ENCODE results near the gene MGAT4D.
"Not testable (repeated sequence)": the region's sequence is repeated elsewhere in the genome, so short reads cannot be mapped to it uniquely, and the experiment has no call there.

Gene MGAT4D

DNA sequence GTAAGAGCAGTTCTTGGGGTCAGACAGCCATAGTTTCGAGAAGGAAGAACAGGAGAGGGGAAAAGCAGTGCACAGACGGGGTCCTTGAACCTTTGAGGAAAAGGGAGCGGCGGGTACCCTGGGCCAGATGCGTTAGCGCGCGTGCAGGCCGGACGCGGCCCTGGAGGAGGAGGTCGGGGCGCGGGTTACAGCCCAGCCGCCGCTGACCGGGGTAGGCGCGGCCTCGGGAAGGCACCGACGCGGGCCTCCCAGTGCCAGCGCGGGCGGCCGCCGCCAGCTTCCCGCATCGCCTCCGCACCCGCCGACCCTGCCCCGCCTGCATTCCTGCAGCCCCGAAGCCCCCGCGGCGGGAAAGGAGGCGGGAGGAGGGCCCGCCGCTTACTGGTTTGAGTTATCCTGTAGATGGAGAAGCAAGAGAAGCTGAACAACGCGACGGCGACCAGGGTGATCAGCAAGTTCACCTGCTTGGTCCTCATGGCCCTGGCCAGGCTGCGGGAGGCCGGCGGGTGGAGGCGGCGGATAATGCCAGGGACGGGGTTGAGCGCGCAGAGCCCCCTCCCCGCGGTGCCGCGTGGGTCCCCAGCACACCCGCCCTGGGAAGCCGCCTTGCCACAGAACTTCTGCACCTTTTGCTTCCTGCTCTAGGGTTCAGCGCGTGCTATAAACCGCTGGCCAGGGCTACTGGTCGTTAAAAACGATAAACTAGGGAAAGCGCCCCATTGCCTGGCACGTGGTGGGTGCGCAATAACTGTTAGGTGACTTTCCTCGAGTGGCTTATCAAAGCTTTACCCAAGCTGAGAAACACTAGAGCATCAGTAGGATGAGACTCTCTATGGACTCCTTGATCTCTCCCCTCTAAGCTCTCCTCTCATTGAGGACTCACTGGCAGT lies at the start of gene MGAT4D:
MGAT4D (minus strand) TSS at position 547 of the 890 bp plus-strand sequence; CDS start at position 476, 71 bp downstream.
- DNase-seq (ENCODE audit: low read depth) = no peak

DNA sequence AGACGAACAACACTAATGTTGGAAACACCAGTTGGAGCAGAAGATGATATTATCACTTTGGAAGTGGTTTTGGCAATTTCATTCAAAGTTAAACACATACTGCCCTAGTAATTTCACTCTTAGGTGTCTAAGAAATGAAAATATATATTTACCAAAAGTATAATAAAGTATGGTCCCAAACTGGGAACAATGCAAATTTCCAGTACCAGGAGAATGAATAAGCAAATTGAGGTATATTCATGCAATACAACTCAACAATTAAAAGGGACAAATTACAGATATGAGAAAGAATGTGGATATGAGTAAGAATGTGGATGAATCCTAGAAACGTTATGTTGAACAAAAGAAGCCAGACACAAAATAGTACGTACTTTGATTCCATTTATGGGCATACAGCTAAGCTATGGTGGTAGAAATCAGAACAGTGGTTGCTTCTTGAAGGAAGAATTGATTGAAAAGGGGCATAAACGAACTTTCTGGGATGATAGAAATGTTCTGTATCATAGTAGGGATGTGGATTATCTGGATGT lies 35.9 kb upstream of the MGAT4D start:
- no peak for DNase-seq (ENCODE audit: low read depth)

DNA sequence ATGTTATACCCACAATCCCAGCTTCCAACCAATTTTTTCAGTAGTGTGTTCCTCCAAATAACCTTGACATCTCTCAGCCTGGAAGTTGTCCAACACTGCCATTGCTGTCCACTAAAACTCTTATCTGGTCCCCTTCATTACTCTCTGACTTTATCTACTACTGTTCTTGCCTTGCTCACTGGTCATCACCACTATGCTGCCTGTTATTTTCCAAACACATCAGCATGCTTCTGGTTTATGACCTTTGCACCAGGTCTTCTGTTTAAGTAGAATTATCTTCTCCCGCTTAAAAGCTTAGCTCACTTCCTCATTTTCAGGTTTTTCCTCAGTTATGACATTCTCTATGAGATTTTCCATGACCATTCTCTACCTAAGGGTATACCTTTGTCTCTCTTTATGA lies 31.3 kb upstream of the MGAT4D start:
- no peak for DNase-seq (ENCODE audit: low read depth)

DNA sequence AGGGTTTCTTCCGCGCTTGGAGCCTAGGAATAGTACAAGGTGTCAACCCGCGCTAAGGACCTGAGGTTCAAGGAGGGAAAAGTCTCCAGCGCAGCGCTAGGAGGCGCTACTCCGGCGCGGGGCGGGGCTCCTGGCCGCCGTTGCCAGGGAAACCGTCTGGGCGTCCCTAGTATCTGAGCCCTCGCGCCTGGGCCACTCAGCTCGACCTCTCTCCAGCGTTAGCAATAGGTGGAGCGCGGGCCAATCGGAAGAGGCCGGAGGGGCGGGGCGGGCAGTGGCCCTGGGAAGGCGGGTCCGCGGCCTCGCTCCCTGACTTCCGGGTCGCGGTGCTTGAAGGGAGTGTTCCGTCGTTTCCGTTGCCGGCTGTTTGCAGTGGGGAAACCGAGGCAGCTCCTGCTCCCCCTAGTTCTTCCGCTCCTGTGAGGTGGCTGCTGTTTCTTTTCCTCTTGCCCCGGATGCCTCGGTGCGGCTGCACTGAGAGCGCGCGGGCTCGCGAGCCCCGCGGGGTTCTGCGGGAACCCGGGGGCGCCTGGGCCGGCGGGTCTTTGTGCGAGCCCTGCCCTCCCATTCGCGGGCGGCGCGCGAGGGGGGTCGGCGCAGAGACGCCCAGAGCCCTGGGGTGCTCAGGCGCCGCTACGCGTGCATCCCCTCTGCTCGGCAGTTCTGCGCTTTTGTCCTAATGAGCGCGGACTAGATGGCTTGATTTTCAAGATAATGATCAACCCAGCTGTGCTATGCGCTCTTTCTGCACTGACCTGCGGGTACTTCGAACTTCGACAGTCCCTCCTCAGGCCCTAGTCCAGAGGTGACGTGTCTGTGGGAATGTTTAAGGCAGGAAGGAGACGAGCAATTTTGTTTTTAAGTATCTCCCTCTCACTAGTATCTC lies 26.0 kb upstream of the MGAT4D start, which contains the start of gene ELMOD2:
ELMOD2 (plus strand) TSS at position 312 of the 886 bp plus-strand sequence. CDS start 1,261 bp downstream, outside the sequence.
- DNase-seq (ENCODE audit: low read depth) = peak; percentile 93

DNA sequence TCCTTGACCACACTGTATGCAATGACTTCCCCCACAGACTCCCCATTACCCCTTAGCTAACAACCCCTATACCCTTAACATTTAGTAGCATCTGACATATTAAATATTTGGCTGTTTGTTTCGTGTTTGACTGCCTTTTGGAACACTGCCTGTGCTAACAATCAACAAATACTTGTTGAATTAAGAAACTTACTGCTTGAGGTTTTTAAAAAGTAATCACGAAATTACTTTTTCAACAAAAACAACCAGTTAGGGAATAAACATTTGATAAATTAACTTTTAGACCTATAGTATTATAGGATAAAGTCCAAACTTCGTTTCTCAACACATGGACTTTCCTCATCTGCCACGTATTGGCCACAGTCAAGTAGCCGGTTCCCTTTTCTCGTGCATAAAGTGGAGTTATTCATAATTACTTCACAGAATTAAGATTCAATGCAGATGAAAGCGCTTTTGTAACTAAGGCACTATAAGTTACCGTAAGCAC lies 25.3 kb upstream of the MGAT4D start:
- DNase-seq (ENCODE audit: low read depth) = no peak

DNA sequence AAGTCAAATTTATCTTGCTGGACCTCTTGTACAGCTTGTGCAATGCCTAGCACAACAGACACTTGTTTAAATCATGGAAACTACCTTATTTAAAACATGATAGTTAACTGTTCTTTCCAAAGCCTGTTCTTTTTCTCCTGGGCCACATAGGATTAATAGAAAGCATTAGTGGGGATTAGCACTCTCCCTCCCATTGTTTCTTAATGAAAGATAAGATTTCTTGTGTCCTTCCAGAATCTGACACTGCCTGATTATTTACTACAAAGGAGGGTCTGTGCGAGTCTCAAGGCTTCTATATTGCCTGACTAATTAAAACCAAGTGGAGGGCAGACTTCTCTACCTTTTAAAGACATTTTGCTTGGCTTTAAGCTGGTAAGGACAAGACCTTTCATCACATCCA lies 17.3 kb upstream of the MGAT4D start:
- DNase-seq (ENCODE audit: low read depth) = no peak

DNA sequence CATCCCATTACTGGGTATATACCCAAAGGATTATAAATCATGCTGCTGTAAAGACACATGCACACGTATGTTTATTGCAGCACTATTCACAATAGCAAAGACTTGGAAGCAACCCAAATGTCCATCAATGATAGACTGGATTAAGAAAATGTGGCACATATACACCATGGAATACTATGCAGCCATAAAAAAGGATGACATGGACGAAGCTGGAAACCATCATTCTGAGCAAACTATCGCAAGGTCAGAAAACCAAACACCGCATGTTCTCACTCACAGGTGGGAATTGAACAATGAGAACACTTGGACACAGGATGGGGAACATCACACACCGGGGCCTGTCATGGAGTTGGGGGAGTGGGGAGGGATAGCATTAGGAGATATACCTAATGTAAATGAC lies 15.7 kb upstream of the MGAT4D start:
- DNase-seq (ENCODE audit: low read depth) = not testable (repeated sequence)

DNA sequence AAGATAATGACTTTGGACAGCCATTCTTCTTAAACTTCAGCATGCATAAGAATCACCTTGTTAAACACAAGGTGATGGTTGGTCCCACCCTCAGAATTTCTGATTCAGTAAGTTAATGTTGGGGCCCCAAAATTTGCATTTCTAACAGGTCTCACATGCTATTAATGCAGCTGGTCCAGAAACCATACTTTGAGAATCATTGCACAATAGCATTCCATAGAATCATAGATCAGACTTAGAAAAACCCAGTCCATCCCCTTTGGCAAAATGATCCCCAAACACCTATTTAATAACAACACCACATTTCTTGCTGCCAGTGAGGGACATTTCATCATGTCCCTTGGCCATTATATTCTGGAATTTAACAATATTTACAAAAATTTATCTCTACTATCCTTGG lies 6.2 kb upstream of the MGAT4D start:
- no peak for DNase-seq (ENCODE audit: low read depth)

DNA sequence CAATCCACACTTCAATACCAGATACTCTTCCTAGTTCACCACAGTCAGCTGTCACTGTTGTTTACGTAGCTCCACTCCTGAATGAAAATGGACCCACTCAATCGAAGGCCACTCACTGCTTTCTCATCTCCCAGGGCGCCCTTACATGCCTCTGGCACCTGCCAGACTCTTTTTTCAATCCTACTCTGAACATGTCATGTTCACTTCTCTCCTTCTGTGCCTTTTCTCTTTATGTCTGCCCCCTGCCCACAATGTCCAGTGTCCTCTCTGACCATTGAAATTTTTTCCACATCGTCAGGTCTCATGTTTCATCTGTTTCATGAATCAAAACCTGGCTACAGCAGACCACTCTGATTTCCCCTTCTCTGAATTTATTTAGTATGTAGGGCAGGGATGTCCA lies 1.3 kb upstream of the MGAT4D start:
- no peak for DNase-seq (ENCODE audit: low read depth)

DNA sequence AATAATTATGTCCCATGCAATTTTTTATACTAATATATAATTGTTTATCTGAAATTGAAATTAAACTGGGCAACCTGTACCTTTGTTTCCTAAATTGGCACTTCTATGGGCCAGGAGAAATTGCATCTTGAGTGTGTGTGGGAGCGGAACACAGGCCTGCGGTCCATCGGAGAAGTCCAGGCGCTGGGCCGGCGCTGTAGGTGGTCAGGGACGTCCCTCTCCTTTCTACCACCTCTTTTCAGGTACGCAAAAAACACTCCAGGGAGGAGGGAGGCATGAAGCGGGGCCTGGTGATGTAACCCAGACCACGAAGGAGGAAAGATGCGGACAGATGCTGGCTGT lies 717 bp downstream of the MGAT4D start:
- no peak for DNase-seq (ENCODE audit: low read depth)

DNA sequence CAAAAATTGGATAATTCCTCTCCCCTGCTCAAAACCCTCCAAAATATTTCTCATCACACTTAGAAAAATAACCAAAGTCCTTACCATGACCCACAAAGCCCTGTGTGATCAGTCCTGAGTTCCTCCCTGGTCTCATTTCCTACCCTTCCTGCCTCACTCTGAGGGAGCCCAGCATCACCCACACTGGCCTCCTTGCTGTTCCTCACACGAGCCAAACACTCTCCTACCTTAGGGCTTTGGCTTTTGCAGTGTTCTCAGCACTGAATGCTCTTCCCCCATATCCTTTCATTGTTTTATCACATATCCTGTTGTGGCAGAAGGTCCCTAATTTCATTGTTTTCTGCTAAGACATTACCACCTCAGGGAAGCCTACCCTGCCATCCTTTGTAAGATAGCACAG lies 12.2 kb downstream of the MGAT4D start:
- DNase-seq (ENCODE audit: low read depth) = no peak

DNA sequence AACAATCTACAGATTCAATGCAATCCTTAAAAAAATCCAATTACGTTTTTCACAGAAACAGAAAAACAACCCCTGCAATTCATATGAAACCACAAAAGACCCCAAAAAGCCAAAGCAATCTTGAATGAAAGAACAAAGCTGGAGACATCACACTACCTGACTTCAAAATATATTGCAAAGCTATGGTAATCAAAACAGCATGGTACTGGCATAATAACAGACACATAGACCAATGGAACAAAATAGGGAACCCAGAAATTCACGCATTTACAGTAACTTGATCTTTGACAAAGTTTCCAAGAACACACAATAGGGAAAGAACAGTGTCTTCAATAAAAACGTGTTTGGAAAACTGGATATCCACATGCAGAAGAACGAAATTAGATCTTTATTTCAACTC lies 14.6 kb downstream of the MGAT4D start:
- no peak for DNase-seq (ENCODE audit: low read depth)

DNA sequence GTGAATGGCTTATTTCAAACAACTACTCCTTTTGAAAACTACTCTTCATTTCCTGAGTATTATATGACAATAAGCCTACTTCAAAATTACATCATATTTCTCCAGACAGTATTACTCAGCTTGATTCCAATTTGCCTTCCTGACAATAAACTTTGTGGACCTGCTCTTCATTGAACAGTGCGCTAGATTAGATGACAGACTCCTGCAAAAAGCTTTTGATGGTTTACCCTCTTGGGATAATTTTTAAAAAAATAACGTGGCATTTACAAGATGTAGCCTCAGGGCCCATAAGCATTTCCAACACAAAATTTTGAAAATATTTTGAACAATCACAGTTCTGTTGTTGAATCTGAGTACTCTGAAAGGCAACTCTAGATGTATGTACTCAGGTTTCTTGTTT lies 25.9 kb downstream of the MGAT4D start:
- no peak for DNase-seq (ENCODE audit: low read depth)

DNA sequence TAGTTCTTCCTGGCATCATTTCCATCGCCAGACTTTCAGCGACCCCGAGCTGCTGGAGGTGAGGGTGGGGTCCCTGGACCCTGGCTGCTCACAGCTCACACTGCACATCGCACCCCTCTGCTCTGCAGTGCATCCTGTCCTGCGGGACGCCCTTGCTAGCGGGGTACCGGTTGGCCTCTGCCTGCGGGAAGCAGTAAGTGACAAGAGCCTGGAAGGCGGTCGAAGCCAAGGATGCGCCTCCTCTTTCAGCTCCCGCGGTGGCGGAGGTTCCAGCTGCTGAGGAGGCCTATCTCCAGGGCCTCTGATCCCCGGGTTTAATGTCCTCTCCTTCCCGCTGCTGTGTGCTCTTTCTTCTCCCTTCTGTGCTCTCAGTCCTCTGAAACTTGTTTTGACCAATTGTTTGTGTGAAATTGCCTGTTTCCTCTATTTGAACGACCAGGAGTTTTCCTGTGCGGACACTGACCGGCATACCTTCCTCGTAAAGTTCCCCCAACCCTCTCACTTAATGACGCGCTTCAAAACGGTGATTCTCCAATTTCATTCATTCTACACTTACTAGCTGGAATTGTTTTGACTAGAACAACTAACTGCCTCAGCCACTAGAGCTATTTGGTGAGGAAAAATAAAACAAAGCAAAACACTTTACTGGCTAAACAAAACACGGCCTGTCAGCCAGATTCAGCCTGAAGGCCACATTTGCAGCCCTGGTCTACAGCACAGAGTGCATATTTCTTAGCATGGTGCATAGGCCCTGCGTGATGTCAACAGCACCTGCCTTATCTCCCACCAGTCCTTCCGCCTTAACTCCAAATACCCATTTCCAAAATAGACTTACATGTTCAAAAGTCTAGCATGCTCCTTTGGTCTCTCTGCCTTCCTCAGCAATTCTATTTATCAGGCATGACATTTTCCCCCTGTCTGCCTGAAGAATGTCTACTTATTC lies 28.0 kb downstream of the MGAT4D start:
- DNase-seq (ENCODE audit: low read depth) = no peak

DNA sequence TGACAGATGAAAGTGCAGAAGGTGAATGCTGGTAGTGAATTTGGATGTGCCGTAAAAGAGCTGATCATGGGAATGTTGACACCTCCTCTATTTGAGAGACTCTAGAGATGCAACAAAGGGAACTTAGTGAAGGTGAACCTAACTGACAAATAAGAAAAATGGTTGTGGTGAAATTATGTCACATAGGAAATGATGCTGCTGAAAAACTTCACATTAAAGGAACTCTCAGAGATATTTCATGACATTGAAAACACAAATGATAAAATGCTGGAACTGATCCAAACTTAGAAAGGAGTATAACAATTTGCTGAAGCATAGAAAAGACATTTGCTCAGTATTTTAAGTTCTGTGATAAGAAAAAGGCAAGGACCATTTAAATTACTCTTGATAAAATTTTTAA lies 31.9 kb downstream of the MGAT4D start:
- no peak for DNase-seq (ENCODE audit: low read depth)

DNA sequence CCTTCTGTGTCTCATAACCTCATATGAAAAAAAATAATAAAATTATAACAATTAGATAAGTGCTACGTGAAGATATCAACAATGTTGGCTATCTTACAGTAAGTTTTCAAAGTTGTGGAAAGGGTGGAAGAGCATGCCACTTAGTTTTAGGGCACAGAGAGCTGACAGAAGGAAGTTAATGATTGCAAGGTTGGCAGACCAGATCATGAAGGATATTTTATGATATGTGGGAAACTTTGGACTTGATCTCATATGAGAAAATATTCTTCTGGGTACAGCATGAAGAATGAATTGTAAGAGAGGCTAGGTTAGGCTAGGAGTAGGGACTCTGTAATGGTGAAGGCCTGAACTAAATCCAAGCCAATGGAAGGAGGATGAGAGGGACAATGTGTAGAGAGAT lies 34.5 kb downstream of the MGAT4D start:
- DNase-seq (ENCODE audit: low read depth) = no peak

DNA sequence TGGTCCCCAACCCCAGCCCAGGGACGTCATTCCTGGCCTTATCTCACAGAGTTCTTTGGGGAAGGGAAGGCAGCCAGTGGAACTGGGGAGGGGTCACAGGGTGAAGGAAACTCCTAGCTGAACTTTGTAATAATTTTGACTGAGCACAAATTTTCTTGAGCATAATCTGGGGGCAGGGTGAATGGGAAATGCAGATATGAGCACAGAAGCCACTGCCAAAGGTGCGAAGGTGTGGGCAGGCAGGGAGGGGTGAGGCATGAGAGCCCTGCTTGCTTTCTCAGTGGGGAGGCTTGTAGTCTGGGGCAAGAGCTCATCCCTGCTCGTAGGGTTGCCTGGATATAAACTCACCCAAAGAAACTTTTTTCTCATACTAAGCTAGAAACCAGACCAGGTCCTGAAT lies 34.9 kb downstream of the MGAT4D start:
- DNase-seq (ENCODE audit: low read depth) = no peak

DNA sequence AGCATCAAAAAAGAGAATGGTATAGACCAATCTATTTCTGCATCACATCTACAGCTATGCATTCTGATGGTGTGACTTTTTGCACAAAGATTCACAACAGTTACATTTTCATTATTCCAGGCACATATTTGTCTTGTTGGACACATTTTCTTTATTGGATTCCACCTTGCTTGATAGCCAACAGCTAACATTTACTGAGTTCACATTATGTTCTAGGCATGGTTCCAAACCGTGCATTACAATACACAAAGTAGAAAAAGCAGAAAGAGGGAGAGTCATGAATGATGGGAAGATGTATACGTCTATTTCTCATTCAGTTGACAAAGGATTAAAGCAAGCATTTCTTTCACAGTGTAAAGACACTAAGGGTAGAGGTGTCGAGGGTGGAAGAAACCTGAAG lies 47.7 kb downstream of the MGAT4D start:
- DNase-seq (ENCODE audit: low read depth) = no peak

DNA sequence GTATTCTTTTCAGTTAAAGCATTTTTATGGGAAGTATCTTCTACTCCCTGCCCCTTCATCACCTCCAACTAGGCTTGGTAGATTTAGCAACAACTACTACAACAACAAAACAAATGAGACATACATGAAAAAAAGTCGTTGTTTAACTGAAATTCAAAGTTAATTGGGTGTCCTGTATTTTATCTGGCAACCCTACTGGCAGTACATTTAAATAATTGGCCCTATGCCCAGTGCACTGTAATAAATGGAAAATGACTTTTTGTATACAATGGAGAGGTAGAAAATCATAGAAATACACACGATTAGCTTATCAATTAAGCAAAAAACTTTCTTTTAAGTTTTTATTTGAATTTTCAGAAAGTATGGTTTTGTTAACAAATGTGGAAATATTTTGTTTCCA lies 49.3 kb downstream of the MGAT4D start:
- DNase-seq (ENCODE audit: low read depth) = no peak

DNA sequence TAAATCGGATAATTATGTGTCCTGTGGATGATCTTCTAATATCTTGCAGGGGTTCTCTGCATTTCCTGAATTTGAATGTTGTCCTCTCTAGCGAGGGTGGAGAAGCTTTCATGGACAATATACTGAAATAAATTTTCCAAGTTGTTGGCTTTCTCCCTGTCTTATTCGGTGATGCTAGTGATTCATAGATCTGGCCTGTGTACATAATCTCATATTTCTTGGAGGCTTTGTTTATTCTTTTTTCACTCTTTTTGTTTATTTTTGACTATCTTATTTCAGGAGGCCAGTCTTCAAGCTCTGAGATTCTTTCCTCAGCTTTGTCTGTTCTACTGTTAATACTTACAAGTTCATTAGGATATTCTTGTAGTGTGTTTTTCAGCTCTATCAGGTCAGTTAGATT lies 49.9 kb downstream of the MGAT4D start:
- no peak for DNase-seq (ENCODE audit: low read depth)

DNA sequence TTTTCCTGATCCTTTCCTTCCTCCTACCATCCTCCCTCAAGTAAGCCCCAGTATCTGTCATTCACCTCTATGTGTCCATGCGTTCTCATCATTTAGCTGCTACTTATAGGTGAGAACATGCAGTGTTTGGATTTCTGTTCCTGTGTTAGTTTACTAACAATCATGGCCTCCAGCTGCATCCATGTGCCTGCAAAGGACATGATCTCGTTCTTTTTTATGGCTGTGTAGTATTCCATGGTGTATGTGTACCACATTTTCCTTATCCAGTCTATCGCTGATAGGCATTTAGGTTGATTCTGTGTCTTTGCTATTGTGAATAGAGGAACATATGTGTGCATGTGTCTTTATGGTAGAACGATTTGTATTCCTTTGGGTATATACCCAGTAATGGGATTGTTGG lies 53.7 kb downstream of the MGAT4D start:
- not testable (repeated sequence) for DNase-seq (ENCODE audit: low read depth)

Data from stimulated activated CD8-positive, alpha-beta memory T cell treated with anti-CD3 and anti-CD28 coated beads, Interleukin-12 subunit alpha, Interleukin-12 subunit beta, amount 100 ng/mL, for 1 hour (primary cell).